Tibial nerve (tissue), 4 donors: ENCODE data around the gene PLCB1. TPM values are rescaled to one million over a fixed set of nuclear protein-coding genes. Genes with fewer than 3 reads are reported as not detected.

Experiments used
- DNase-seq, 2 donors: peaks; one replicate each; pipeline ENCODE4 v3.0.0-alpha.2; 2019; ENCODE audit warnings: low spot score in 2 of 2
- H3K27ac ChIP-seq, 4 donors: fragments of 200-600 bp; sonication (generic) in 3 of 4; one replicate each; pipeline ENCODE4 v1.5.1; 2017 to 2019; ENCODE audit warnings: mild to moderate bottlenecking in 1 of 4
- H3K27me3 ChIP-seq, 2 donors: fragments of 200-600 bp; sonication (generic) in 1 of 2; one replicate each; pipeline versions ENCODE4 v1.5.1 to v1.6.0; 2017 to 2019
- H3K36me3 ChIP-seq, 3 donors: fragments of 200-600 bp; sonication (generic); one replicate each; pipeline ENCODE4 v1.5.1; 2018 to 2019
- H3K4me1 ChIP-seq, 4 donors: fragments of 200-600 bp; sonication (generic) in 3 of 4; one replicate each; pipeline ENCODE4 v1.5.1; 2017 to 2019
- H3K4me3 ChIP-seq, 4 donors: fragments of 200-600 bp; sonication (generic) in 3 of 4; one replicate each; pipeline ENCODE4 v1.5.1; 2017 to 2019; ENCODE audit warnings: mild to moderate bottlenecking in 1 of 4, moderate library complexity in 1 of 4
- H3K9me3 ChIP-seq, 4 donors: fragments of 200-600 bp; sonication (generic) in 3 of 4; one replicate each; pipeline ENCODE4 v1.5.1; 2017 to 2019
- CTCF ChIP-seq, 5 experiments: fragments of 200-600 bp in 3 of 5; fragments of 450-650 bp in 2 of 5; sonication (generic) in 3 of 5; IDR thresholded peaks; one replicate each; pipeline ENCODE4 v1.5.1; 2016 to 2019; ENCODE audit warnings: antibody characterized with exemption in 5 of 5, mild to moderate bottlenecking in 3 of 5, moderate library complexity in 2 of 5
- EP300 ChIP-seq, 2 donors: sonication (generic); formaldehyde crosslinking; IDR thresholded peaks; one replicate each; pipeline ENCODE4 v1.6.1; 2017; ENCODE audit warnings: antibody characterized with exemption in 2 of 2, mild to moderate bottlenecking in 1 of 2
- POLR2A ChIP-seq, 2 donors: fragments of 450-650 bp; IDR thresholded peaks; one replicate each; pipeline ENCODE4 v1.6.1; 2017; ENCODE audit warnings: antibody characterized with exemption in 2 of 2, mild to moderate bottlenecking in 2 of 2, moderate library complexity in 2 of 2
- WGBS, 2 donors: methylation state at CpG; one replicate each; pipeline ENCODE4 v1.1.5; 2018; 5-methylcytosine and 5-hydroxymethylcytosine counted together
- total RNA-seq, 4 donors: library from RNA; depleted of rRNA; stranded (reverse); fragments of >200 nt; gene quantifications; one replicate each; pipeline ENCODE4 v1.1.0, GENCODE V29; 2016

The PLCB1 gene
- total RNA-seq, 4 donors from 2014 or later = 34.7 to 52.8 (median 39.2) TPM

- Histone ChIP-seq H3K27ac (no peak overlapping the region), H3K4me3 (no peak overlapping the region), H3K9me3 (no peaks in the 10 kb centered on the region), H3K36me3 (peaks cover 0 to 36% (median 0%) of the 10 kb centered on the region in 3 donors), H3K4me1 (no peaks in the 10 kb centered on the region), H3K27me3 (no peaks in the 10 kb centered on the region)
- TF ChIP-seq EP300 (IDR thresholded peaks at IDR 0.05) (no peak), POLR2A (IDR thresholded peaks at IDR 0.05) (no peak), CTCF (IDR thresholded peaks at IDR 0.05) (no peak)
- DNase-seq = no peak
- 72 to 73% methylated on average over 4 of the region's 4 CpGs for WGBS, 2 donors
Measured at GRCh38 chr20:8764344-8764962, 632.4 kb downstream of the PLCB1 start.

- Histone ChIP-seq H3K27me3 (no peaks in the 10 kb centered on the region), H3K36me3 (peaks cover 0 to 36% (median 0%) of the 10 kb centered on the region in 3 donors), H3K27ac (no peak overlapping the region), H3K9me3 (no peaks in the 10 kb centered on the region), H3K4me3 (no peak overlapping the region), H3K4me1 (no peaks in the 10 kb centered on the region)
- 83 to 85% methylated on average over 5 of the region's 5 CpGs for WGBS, 2 donors
- TF ChIP-seq EP300 (IDR thresholded peaks at IDR 0.05) = no peak
- TF ChIP-seq POLR2A (IDR thresholded peaks at IDR 0.05) = no peak
- no peak for TF ChIP-seq CTCF (IDR thresholded peaks at IDR 0.05)
- DNase-seq = no peak
Measured at GRCh38 chr20:8766868-8767390, 634.9 kb downstream of the PLCB1 start.

- H3K27me3 ChIP-seq = no peaks in the 10 kb centered on the region
- no peaks in the 10 kb centered on the region for H3K9me3 ChIP-seq
- H3K36me3 ChIP-seq = peaks cover 0 to 7% (median 0%) of the 10 kb centered on the region in 3 donors
- H3K4me3 ChIP-seq = no peak overlapping the region
- H3K27ac ChIP-seq = no peak overlapping the region
- DNase-seq = no peak
- WGBS, 2 donors = 90 to 92% methylated on average over 5 of the region's 5 CpGs
- H3K4me1 ChIP-seq = no peaks in the 10 kb centered on the region
- no peak for TF ChIP-seq CTCF (IDR thresholded peaks at IDR 0.05)
- TF ChIP-seq EP300 (IDR thresholded peaks at IDR 0.05) = no peak
- no peak for TF ChIP-seq POLR2A (IDR thresholded peaks at IDR 0.05)
Measured at GRCh38 chr20:8774412-8774811, 642.3 kb downstream of the PLCB1 start.

GRCh38 chr20:8777911-8778310 is 645.8 kb downstream of the PLCB1 start:
- Histone ChIP-seq H3K27ac (no peak overlapping the region), H3K27me3 (no peaks in the 10 kb centered on the region), H3K4me1 (no peaks in the 10 kb centered on the region), H3K4me3 (no peak overlapping the region), H3K36me3 (peaks cover 0 to 7% (median 0%) of the 10 kb centered on the region in 3 donors), H3K9me3 (no peaks in the 10 kb centered on the region)
- 73 to 75% methylated on average over 4 of the region's 4 CpGs for WGBS, 2 donors
- no peak for DNase-seq
- no peak for TF ChIP-seq EP300 (IDR thresholded peaks at IDR 0.05)
- TF ChIP-seq CTCF (IDR thresholded peaks at IDR 0.05) = no peak
- no peak for TF ChIP-seq POLR2A (IDR thresholded peaks at IDR 0.05)

GRCh38 chr20:8778387-8778786 is 646.3 kb downstream of the PLCB1 start:
- no peak for DNase-seq
- no peak for TF ChIP-seq EP300 (IDR thresholded peaks at IDR 0.05)
- no peak for TF ChIP-seq CTCF (IDR thresholded peaks at IDR 0.05)
- TF ChIP-seq POLR2A (IDR thresholded peaks at IDR 0.05) = no peak
- no peak overlapping the region for H3K27ac ChIP-seq
- H3K36me3 ChIP-seq = peaks cover 0 to 7% (median 0%) of the 10 kb centered on the region in 3 donors
- no peak overlapping the region for H3K4me3 ChIP-seq
- H3K4me1 ChIP-seq = no peaks in the 10 kb centered on the region
- no peaks in the 10 kb centered on the region for H3K27me3 ChIP-seq
- no peaks in the 10 kb centered on the region for H3K9me3 ChIP-seq
